ENCODE measurements around the gene DCPS. TPM values are rescaled to one million over a fixed set of nuclear protein-coding genes. Genes with fewer than 3 reads are reported as not detected.
A peak's percentile ranks its signal among the peaks of the same experiment; 100 is the strongest.
"Not testable (repeated sequence)": the region's sequence is repeated elsewhere in the genome, so short reads cannot be mapped to it uniquely, and the experiment has no call there.

The DCPS gene
- total RNA-seq = 15.5 TPM

GRCh38 chr11:126303623-126304456 is at the start of gene DCPS:
Gene DCPS, plus strand, starts transcription at chr11:126304060. Its CDS starts 21 bp downstream, at chr11:126304081.
- peaks cover 0 to 7% of the 10 kb centered on the region in 2 donors for H3K36me3 ChIP-seq
- H3K27me3 ChIP-seq = no peaks in the 10 kb centered on the region
- TF ChIP-seq POLR2A (IDR thresholded peaks at IDR 0.05) = peak in 1 of 2 donors; percentile 36
- TF ChIP-seq POLR2AphosphoS5 (IDR thresholded peaks at IDR 0.05; ENCODE audit: insufficient read depth in 1 of 2, low read depth in 1 of 2) = peak; percentile 68 to 88
- TF ChIP-seq, protein P1, sequence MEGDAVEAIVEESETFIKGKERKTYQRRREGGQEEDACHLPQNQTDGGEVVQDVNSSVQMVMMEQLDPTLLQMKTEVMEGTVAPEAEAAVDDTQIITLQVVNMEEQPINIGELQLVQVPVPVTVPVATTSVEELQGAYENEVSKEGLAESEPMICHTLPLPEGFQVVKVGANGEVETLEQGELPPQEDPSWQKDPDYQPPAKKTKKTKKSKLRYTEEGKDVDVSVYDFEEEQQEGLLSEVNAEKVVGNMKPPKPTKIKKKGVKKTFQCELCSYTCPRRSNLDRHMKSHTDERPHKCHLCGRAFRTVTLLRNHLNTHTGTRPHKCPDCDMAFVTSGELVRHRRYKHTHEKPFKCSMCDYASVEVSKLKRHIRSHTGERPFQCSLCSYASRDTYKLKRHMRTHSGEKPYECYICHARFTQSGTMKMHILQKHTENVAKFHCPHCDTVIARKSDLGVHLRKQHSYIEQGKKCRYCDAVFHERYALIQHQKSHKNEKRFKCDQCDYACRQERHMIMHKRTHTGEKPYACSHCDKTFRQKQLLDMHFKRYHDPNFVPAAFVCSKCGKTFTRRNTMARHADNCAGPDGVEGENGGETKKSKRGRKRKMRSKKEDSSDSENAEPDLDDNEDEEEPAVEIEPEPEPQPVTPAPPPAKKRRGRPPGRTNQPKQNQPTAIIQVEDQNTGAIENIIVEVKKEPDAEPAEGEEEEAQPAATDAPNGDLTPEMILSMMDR (IDR thresholded peaks at IDR 0.05) = no peak
- peaks cover 9% of the 10 kb centered on the region for H3K4me1 ChIP-seq
- DNase-seq (ENCODE audit: extremely low spot score in 2 of 2) = peak in 1 of 2 donors; percentile 94
- no peaks in the 10 kb centered on the region for H3K9me3 ChIP-seq
- intact Hi-C loops (cut with DNase I) = loop anchor here (10.0 kb wide), 1 partner anchor 111 kb away; no protein-coding TSS in a partner anchor
- peak within 1 kb of the TSS; percentile 59 to 76 for H3K4me3 ChIP-seq
- peak within 1 kb of the TSS; percentile 89 for H3K27ac ChIP-seq

DNA sequence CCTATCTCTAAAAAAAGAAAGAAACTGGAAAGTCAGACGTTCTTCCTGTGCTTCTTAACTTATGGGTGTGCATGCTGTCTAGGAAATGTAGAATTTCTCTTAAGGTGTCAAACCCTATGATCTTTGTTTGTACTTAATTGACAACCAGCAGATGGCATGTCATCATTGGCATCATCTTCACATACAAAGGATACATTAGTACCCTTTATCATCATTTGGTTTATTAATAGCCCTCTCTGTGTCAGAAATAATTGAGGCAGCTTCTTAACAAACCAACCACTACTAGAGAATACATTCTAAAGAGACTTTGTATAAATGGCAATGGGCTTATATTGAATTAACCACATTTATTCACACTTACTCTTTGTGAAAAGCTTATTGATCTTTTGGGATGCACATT is 49.0 kb upstream of the DCPS start:
- no peaks in the 10 kb centered on the region for H3K9me3 ChIP-seq
- intact Hi-C loops (cut with DNase I) = no loop called here
- no peak overlapping the region for H3K27ac ChIP-seq
- TF ChIP-seq, protein P1 (IDR thresholded peaks at IDR 0.05) = no peak
- TF ChIP-seq POLR2AphosphoS5 (IDR thresholded peaks at IDR 0.05; ENCODE audit: insufficient read depth in 1 of 2, low read depth in 1 of 2) = no peak
- TF ChIP-seq POLR2A (IDR thresholded peaks at IDR 0.05) = no peak
- no peaks in the 10 kb centered on the region for H3K36me3 ChIP-seq
- no peak for DNase-seq (ENCODE audit: extremely low spot score in 2 of 2)
- no peak overlapping the region for H3K4me3 ChIP-seq
- no peaks in the 10 kb centered on the region for H3K4me1 ChIP-seq
- no peaks in the 10 kb centered on the region for H3K27me3 ChIP-seq

GRCh38 chr11:126255507-126255906 is 48.4 kb upstream of the DCPS start:
- H3K27ac ChIP-seq; H3K4me1 ChIP-seq; intact Hi-C loops (cut with DNase I); H3K27me3 ChIP-seq; DNase-seq (ENCODE audit: extremely low spot score in 2 of 2); H3K36me3 ChIP-seq; H3K4me3 ChIP-seq; H3K9me3 ChIP-seq: not testable (repeated sequence)

- no peaks in the 10 kb centered on the region for H3K9me3 ChIP-seq
- H3K36me3 ChIP-seq = no peaks in the 10 kb centered on the region
- H3K27ac ChIP-seq = no peak overlapping the region
- intact Hi-C loops (cut with DNase I) = no loop called here
- DNase-seq (ENCODE audit: extremely low spot score in 2 of 2) = no peak
- H3K27me3 ChIP-seq = no peaks in the 10 kb centered on the region
- TF ChIP-seq POLR2AphosphoS5 (IDR thresholded peaks at IDR 0.05; ENCODE audit: insufficient read depth in 1 of 2, low read depth in 1 of 2) (no peak), POLR2A (IDR thresholded peaks at IDR 0.05) (no peak)
- TF ChIP-seq, protein P1 (IDR thresholded peaks at IDR 0.05) = no peak
- no peak overlapping the region for H3K4me3 ChIP-seq
- H3K4me1 ChIP-seq = no peaks in the 10 kb centered on the region
Observed at GRCh38 chr11:126256216-126256615, 47.6 kb upstream of the DCPS start.

GRCh38 chr11:126257144-126257543 is 46.7 kb upstream of the DCPS start:
- H3K9me3 ChIP-seq = no peaks in the 10 kb centered on the region
- no peaks in the 10 kb centered on the region for H3K27me3 ChIP-seq
- TF ChIP-seq, protein P1 (IDR thresholded peaks at IDR 0.05) = no peak
- TF ChIP-seq POLR2A (IDR thresholded peaks at IDR 0.05) = no peak
- no peak for TF ChIP-seq POLR2AphosphoS5 (IDR thresholded peaks at IDR 0.05; ENCODE audit: insufficient read depth in 1 of 2, low read depth in 1 of 2)
- intact Hi-C loops (cut with DNase I) = no loop called here
- no peak overlapping the region for H3K27ac ChIP-seq
- H3K4me3 ChIP-seq = no peak overlapping the region
- no peaks in the 10 kb centered on the region for H3K4me1 ChIP-seq
- H3K36me3 ChIP-seq = peaks cover 0 to 2% of the 10 kb centered on the region in 2 donors
- DNase-seq (ENCODE audit: extremely low spot score in 2 of 2) = no peak
